BLaER1 (cell line): Measurements from ENCODE around the gene ACOXL.

Source experiments
- H3K27ac ChIP-seq: shearing (Covaris generic); formaldehyde crosslinking; 2 replicates; pipeline ENCODE4 v1.8.1; 2022
- H3K27me3 ChIP-seq: shearing (Covaris generic); formaldehyde crosslinking; 2 replicates; pipeline ENCODE4 v1.8.1; 2022
- H3K36me3 ChIP-seq: shearing (Covaris generic); formaldehyde crosslinking; 2 replicates; pipeline ENCODE4 v1.8.1; 2022
- H3K4me1 ChIP-seq: shearing (Covaris generic); formaldehyde crosslinking; 2 replicates; pipeline ENCODE4 v1.8.1; 2022
- H3K4me2 ChIP-seq: shearing (Covaris generic); formaldehyde crosslinking; 2 replicates; pipeline ENCODE4 v1.8.1; 2022
- H3K4me3 ChIP-seq: shearing (Covaris generic); formaldehyde crosslinking; 2 replicates; pipeline ENCODE4 v1.8.1; 2022
- H3K9ac ChIP-seq: shearing (Covaris generic); formaldehyde crosslinking; 2 replicates; pipeline ENCODE4 v1.8.1; 2022
- H3K9me3 ChIP-seq: shearing (Covaris generic); formaldehyde crosslinking; 2 replicates; pipeline ENCODE4 v1.8.1; 2022
- H4K20me1 ChIP-seq: shearing (Covaris generic); formaldehyde crosslinking; 2 replicates; pipeline ENCODE4 v1.8.1; 2022
- Cebpa-rat ChIP-seq: shearing (Covaris generic); IDR thresholded peaks from 2 replicates; pipeline ENCODE4 v1.8.1; 2022

Gene ACOXL

DNA sequence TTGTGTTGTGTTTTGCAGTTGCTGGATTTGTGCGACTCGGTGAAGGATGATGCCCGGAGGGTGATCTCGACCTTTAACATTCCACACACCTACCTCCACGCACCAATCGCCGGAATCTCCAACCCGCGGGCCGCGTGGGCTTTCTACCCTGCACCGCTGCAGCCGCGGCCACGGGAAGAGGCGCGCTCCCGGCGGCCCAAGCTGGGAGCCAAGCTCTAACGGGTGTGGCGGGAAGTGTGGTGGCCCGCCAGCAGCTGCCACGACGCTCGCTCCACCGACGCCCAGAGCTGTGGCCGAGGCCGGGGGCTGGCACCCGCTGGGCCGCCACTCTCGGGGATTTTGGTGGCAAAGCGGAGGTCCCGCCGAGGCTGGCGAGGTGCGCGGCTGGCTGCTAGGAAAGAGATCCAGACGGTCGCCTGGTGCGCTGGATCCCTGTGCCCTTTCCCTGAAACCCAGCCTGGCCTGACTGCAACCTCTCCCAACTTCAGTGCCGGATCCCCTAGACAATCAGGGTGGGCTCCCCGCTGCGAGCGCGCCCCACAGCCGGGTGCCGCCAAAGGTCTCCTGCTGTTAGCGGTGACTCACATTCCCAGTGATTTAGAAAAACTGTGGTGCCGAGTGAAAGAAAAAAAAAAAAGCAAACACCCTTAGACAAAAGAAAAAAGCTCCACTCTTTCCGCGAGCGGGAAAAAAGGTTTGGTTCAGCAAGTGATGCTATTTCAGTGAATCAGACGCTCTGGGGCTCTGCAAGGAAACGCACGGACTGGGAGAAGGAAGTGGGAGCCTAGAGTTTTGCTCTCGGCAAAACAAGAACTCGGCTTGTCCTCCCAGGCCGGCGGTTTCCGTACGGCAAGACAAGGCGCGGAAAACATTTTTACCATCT lies 385.5 kb downstream of the ACOXL start:
- H3K27ac ChIP-seq = no peak overlapping the region
- H4K20me1 ChIP-seq = peaks cover 51% of the 10 kb centered on the region
- H3K4me1 ChIP-seq = peaks cover 37% of the 10 kb centered on the region
- no peak overlapping the region for H3K9ac ChIP-seq
- no peaks in the 10 kb centered on the region for H3K36me3 ChIP-seq
- H3K9me3 ChIP-seq = no peaks in the 10 kb centered on the region
- peak overlapping the region; percentile 95 for H3K4me3 ChIP-seq
- H3K4me2 ChIP-seq = peak overlapping the region; percentile 99
- H3K27me3 ChIP-seq = peaks cover 53% of the 10 kb centered on the region
- no peak for TF ChIP-seq Cebpa-rat

DNA sequence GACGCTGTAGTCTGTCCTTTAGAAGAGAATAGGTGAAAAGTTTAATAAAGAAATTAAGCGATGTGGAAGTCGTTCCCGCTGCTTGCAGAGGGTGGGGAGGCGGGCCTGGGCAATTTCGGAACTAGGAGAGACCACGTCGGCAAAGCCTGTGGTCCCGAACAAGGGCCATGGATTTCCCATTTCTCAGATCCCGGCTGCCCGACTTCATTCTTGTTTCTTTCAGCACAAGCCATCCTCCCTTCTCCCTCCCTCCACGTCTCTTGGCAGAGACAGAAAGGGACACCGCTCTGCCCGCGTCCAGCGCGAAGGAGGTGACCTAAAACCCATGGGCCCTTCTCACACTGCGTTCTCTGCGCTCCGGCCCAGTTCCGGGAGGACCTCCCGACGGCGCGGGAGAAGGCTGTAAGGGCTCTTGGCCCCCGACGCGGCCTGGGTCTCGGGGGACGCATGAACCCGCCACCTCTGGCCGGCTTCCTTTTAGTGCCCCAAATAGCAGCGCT lies 386.2 kb downstream of the ACOXL start:
- Histone ChIP-seq H3K4me1 (peaks cover 42% of the 10 kb centered on the region), H3K9ac (peak overlapping the region; percentile 15; the same call in 1 of the 2 replicates), H3K4me3 (peak overlapping the region; percentile 95), H3K27me3 (peaks cover 53% of the 10 kb centered on the region), H3K27ac (no peak overlapping the region), H4K20me1 (peaks cover 58% of the 10 kb centered on the region), H3K36me3 (no peaks in the 10 kb centered on the region), H3K4me2 (peak overlapping the region; percentile 99), H3K9me3 (no peaks in the 10 kb centered on the region)
- no peak for TF ChIP-seq Cebpa-rat

DNA sequence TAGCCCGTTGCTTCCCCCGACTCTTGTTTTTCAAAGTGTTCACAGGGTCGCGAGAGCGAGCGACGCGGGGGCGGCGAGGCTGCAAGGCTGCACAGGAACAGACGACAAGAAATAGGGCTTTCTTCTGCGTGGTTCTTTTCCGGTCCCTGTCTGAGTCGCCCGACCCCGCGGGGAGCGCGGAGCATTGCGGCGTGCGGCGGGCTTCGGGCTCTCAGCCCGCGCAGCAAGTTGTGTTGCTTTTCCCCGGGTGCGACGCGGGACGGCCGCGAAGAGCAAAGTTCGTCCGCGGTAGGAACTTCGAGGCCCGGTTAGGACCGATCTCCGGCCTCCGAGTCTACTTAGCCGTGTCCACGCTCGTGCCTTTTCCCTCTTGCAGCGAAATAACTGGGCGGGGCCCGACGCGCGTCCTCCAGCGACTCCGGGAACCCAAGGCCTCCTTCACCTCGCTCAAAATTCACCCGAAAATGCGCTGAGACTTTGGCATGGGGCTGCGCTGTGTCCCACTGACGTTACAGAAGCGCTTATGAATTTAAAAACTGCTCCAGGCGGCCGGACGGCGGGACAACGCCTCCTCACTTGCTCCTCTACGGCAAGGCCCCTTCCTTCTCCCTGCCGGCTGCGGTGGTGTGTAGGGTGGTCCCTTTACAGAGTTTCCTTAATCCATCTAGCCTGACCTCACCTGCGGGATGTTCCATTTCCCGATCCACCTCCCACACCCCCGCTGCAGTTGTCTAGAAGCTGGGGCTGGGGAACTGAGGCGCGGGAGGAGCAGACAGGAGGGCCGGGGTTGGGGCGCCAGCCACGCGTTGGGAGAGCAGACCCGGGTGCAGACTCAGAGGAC lies 386.8 kb downstream of the ACOXL start:
- Histone ChIP-seq H4K20me1 (peaks cover 64% of the 10 kb centered on the region), H3K9me3 (no peaks in the 10 kb centered on the region), H3K36me3 (peaks cover 6% of the 10 kb centered on the region), H3K4me1 (peaks cover 47% of the 10 kb centered on the region), H3K4me3 (peak overlapping the region; percentile 95), H3K27me3 (peaks cover 53% of the 10 kb centered on the region), H3K4me2 (peak overlapping the region; percentile 99), H3K9ac (peak overlapping the region; percentile 15), H3K27ac (no peak overlapping the region)
- TF ChIP-seq Cebpa-rat = no peak

DNA sequence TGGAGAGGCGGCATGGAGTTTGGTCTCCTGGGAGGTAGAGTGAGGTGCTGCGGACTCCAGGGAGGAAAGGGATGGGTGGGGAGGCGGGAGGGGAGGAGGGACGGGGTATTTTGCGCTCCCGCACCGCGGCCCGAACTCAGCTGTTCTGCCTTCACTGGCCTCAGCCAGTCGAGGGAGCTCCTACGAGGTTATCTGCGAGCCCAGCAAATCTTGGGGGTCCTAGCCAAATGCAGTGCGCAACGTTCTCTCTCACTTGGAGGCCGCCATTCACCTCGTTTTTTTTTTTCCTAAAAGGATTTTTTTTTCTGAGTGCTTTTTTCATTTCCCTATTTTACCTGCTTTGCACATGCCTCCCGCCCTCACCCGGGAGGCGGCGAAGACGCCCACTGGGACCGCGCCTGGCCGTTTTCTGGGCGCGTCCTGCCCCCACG lies 387.5 kb downstream of the ACOXL start:
- Histone ChIP-seq H3K27me3 (peaks cover 53% of the 10 kb centered on the region), H3K4me1 (peaks cover 47% of the 10 kb centered on the region), H4K20me1 (peaks cover 71% of the 10 kb centered on the region), H3K4me3 (peak overlapping the region; percentile 95), H3K9me3 (no peaks in the 10 kb centered on the region), H3K36me3 (peaks cover 13% of the 10 kb centered on the region), H3K27ac (no peak overlapping the region), H3K4me2 (peak overlapping the region; percentile 99), H3K9ac (peak overlapping the region; percentile 87; the same call in 1 of the 2 replicates)
- TF ChIP-seq Cebpa-rat = no peak

DNA sequence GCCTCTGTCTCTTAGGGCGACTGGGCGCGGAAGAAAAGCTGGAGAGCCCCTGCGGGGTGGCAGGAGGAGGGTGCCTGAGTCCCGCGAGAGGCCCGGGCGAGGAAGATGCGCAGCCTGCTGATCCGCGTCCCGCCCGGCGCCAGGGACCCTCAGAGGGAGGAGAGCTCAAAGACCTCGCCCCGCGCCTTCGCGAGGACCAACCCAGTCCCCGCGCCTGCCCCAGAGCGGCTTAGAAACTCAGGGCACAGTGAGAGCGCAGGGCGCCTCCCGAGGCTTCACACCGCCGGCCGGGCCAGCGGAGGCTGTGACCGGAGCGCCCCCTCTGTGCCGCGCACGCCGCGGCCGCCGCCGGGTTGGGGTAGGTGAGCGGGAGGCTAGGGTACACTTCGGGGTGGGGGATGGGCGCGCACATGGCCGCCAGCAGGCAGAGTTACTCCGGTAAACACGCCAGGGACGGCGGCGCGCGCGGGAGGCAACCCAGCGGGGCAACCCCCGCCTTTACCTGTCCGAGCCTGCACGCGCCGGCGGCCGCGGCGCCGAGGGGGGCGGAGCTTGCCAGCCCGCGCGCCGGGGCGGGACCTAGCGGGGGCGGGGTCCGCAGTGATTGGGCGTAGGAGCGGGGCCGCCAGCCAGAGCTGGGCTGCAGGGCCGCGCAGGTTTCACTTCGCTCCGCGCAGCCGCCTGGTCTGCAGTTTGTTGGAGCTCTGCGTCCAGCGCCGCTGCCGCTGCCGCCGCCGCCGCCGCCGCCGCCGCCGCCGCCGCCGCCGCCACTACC lies 388.1 kb downstream of the ACOXL start, which contains the start of gene BCL2L11:
TSS of gene BCL2L11 (plus strand) at position 662 of the 775 bp plus-strand sequence. CDS start 2,832 bp downstream, outside the sequence.
- Histone ChIP-seq H3K4me2 (peak within 1 kb of the TSS; percentile 99), H4K20me1 (peaks cover 77% of the 10 kb centered on the region), H3K9ac (peak within 1 kb of the TSS; percentile 87), H3K27ac (peak within 1 kb of the TSS; percentile 75), H3K4me1 (peaks cover 53% of the 10 kb centered on the region), H3K27me3 (peaks cover 51% of the 10 kb centered on the region), H3K9me3 (no peaks in the 10 kb centered on the region), H3K36me3 (peaks cover 19% of the 10 kb centered on the region), H3K4me3 (peak within 1 kb of the TSS; percentile 95)
- TF ChIP-seq Cebpa-rat = no peak

DNA sequence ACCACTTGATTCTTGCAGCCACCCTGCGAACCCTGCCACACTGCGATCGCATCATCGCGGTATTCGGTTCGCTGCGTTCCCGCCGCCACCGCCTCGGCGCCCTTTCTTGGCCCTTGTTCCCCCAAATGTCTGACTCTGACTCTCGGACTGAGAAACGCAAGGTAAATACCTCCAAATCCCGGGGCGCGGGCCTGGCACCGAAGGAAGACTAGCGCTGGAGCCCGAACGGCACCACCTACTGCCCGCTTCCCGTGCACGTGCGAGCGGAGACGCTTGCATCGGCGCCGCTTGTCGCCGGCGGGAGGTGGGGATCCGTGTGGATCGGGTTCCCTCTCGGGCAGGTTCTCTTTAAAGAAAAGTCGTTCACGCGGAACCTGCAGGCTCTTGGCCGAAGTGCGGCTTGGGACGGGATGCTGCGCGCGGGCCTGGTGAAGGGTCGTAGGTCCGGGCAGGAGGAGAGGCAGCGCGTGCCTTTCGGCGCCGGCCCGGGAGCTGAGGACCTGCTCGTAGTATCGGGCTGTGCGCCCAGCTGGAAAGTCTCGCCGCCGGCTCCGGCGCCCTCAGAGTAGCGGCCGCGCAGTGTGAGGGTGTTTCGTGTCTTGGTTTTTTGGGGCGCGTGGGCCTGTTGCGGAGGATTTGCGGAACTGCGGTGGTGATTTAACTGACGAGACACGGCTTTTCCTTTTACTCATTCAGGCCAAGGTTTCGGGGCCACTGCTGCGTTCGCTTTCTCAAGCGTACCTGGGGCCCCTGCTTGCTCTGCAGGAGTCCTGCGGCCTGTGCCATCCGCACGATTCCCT lies 388.9 kb downstream of the ACOXL start:
- peaks cover 85% of the 10 kb centered on the region for H4K20me1 ChIP-seq
- peaks cover 43% of the 10 kb centered on the region for H3K27me3 ChIP-seq
- H3K4me1 ChIP-seq = peaks cover 57% of the 10 kb centered on the region
- peak overlapping the region; percentile 95 for H3K4me3 ChIP-seq
- H3K36me3 ChIP-seq = peaks cover 27% of the 10 kb centered on the region
- H3K9ac ChIP-seq = peak overlapping the region; percentile 87
- no peak for TF ChIP-seq Cebpa-rat
- H3K9me3 ChIP-seq = no peaks in the 10 kb centered on the region
- H3K27ac ChIP-seq = peak overlapping the region; percentile 75
- H3K4me2 ChIP-seq = peak overlapping the region; percentile 99

DNA sequence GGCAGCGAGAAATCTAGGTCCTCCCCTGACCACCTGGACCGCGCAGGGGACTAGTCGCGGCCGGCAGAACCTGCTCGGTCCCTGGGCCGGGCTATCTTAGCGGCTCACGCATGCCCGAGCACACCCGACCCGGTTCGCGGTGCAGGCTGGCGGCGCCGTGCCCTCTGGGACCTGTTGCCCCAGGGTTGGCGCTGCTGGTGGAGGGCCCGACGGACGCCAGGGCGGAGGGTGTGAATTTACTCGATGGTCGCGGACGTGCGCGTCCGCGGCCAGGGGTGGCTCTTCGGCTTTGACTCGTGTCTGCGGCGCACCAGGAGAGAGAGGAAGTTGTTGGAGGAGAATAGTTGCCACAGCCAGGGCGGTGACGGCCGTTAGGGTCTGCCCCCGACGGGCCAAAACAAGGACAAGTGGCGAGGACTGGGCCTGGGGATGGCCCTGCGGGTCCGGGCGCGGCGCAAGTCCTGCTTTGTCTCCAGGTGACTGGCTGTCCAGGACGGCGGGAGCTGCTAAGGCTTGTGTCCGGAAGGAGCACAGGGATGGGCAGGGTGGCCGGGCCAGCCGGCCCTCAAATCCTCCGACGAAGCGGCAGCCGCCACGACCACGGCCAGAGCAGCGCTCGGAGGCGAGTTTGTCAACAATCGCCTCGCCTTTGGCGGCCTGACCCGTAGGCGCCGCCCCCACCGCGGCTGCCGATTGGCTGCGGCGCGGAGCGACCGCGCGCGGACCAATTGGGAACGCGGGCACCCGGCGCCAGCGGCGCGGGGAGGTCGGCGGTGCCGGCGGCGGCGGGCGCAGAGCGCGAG lies 389.7 kb downstream of the ACOXL start:
- H3K36me3 ChIP-seq = peaks cover 33% of the 10 kb centered on the region
- TF ChIP-seq Cebpa-rat = no peak
- peak overlapping the region; percentile 99 for H3K4me2 ChIP-seq
- H3K4me1 ChIP-seq = peaks cover 53% of the 10 kb centered on the region
- no peaks in the 10 kb centered on the region for H3K9me3 ChIP-seq
- H3K27ac ChIP-seq = peak overlapping the region; percentile 75
- H3K27me3 ChIP-seq = peaks cover 35% of the 10 kb centered on the region
- H3K9ac ChIP-seq = peak overlapping the region; percentile 87
- peak overlapping the region; percentile 95 for H3K4me3 ChIP-seq
- H4K20me1 ChIP-seq = peaks cover 93% of the 10 kb centered on the region
